IPS DF 19.7 (cell line): ENCODE results near the gene ABHD8.

Experiments used
- DNase-seq: peaks from one replicate; pipeline ENCODE4 v3.0.0-alpha.2; 2013; ENCODE audit warnings: low read depth, low spot score

Gene ABHD8

DNA sequence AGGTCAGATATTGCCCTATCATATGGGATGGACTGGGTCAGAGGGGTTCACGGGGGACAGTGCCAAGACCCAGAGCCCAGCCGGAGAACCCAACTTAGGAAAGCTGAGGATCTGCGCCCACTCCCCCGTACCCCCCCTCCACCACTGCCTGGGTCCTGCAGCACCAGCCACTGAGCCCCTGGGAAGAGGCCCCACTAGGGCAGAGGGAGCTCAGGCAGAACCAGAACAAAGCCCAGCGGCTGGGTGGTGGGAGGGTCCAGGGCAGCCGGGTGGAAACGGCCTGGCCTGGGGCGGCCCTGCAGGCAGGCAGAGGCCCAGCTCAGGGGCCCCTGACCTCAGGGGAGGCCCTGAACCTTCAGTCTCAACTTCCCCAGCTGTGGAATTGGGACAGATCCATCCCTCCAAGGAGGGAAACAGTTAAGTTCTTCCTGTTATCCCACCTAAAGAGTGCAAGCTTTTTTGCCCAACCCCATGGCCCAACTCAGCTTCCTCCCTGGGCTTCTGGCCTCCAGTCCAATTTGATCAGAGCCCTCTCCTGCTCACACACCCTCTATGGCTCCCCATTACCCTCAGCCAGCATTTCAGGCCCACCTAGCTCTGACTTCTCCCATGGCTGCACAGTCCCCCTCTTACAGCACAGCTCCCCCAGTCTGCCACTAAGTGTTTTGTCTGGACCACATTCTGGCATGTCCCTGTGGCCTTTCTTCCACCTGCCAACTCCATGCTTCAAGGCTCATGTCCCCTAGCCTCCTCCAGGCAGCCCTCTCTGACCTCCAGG, 60.6 kb downstream of the ABHD8 start:
- no peak for DNase-seq
